ENCODE measurements around the gene EPC1. TPM values are rescaled to one million over a fixed set of nuclear protein-coding genes. Genes with fewer than 3 reads are reported as not detected.

The EPC1 gene
- polyA plus RNA-seq, 2 of the 4 experiments (the other 2 are of a cell fraction) = 14.7 to 47.2 TPM

- no peaks in the 10 kb centered on the region for H3K9me3 ChIP-seq
- ATAC-seq (no peak), FAIRE-seq (no peak), DNase-seq (ENCODE audit: low read depth in 1 of 2, low spot score in 1 of 2) (no peak)
- no peaks in the 10 kb centered on the region for H3K4me1 ChIP-seq
- no peak overlapping the region for H3K27ac ChIP-seq
- no peak overlapping the region for H3K4me2 ChIP-seq
- ChIA-PET POLR2A (no interaction called here), CTCF (no interaction called here)
- H3K4me3 ChIP-seq = no peak overlapping the region
- 94% methylated on average over 1 of the region's 1 CpG for WGBS (ENCODE audit: missing lambda C conversion rate)
- TF ChIP-seq HOXB5 (CRISPR knock-in tag; IDR thresholded peaks at IDR 0.05) (no peak), MYC (IDR thresholded peaks at IDR 0.05; ENCODE audit: borderline replicate concordance, low read length) (no peak), RFX5 (IDR thresholded peaks at IDR 0.05) (no peak)
These were observed 73.6 kb downstream of the EPC1 start for GRCh38 chr10:32273336-32273735.

GRCh38 chr10:32271617-32272016 is 75.3 kb downstream of the EPC1 start:
- DNase-seq (ENCODE audit: low read depth in 1 of 2, low spot score in 1 of 2) (no peak), FAIRE-seq (no peak), ATAC-seq (no peak)
- 82% methylated on average over 3 of the region's 3 CpGs for WGBS (ENCODE audit: missing lambda C conversion rate)
- Histone ChIP-seq H3K4me2 (no peak overlapping the region), H3K9me3 (no peaks in the 10 kb centered on the region), H3K27ac (no peak overlapping the region), H3K4me3 (no peak overlapping the region), H3K4me1 (no peaks in the 10 kb centered on the region)
- no peak for TF ChIP-seq MAZ (IDR thresholded peaks at IDR 0.05; ENCODE audit: borderline replicate concordance, low read depth, low read length)
- TF ChIP-seq HEYL (CRISPR knock-in tag; IDR thresholded peaks at IDR 0.05) = no peak
- no peak for TF ChIP-seq HDAC2 (IDR thresholded peaks at IDR 0.05)
- TF ChIP-seq CTCF (IDR thresholded peaks at IDR 0.05) = no peak
- TF ChIP-seq KDM5A (IDR thresholded peaks at IDR 0.05) = no peak
- TF ChIP-seq NR3C1 (IDR thresholded peaks at IDR 0.05) = no peak
- TF ChIP-seq EHMT2 (IDR thresholded peaks at IDR 0.05; ENCODE audit: low read depth) = no peak
- TF ChIP-seq RCOR1 (IDR thresholded peaks at IDR 0.05; ENCODE audit: low read depth, low read length) = no peak
- TF ChIP-seq HOXB5 (CRISPR knock-in tag; IDR thresholded peaks at IDR 0.05) = no peak
- TF ChIP-seq RFX5 (IDR thresholded peaks at IDR 0.05) = no peak
- no peak for TF ChIP-seq ELK1 (IDR thresholded peaks at IDR 0.05; ENCODE audit: low read depth, low read length)
- TF ChIP-seq ZC3H11A (IDR thresholded peaks at IDR 0.05) = no peak
- TF ChIP-seq ZFP36 (IDR thresholded peaks at IDR 0.05; ENCODE audit: borderline replicate concordance, partially characterized antibody) = no peak
- TF ChIP-seq CBX2 (IDR thresholded peaks at IDR 0.05; ENCODE audit: borderline replicate concordance, low read depth) = no peak
- no peak for TF ChIP-seq MAFK (IDR thresholded peaks at IDR 0.05; ENCODE audit: partially characterized antibody)
- no peak for TF ChIP-seq TFCP2L1 (CRISPR knock-in tag; IDR thresholded peaks at IDR 0.05)
- TF ChIP-seq CBX8 (IDR thresholded peaks at IDR 0.05) = no peak
- TF ChIP-seq EP300 (IDR thresholded peaks at IDR 0.05) = no peak
- TF ChIP-seq SREBF2 (IDR thresholded peaks at IDR 0.05) = no peak
- no peak for TF ChIP-seq FOSL2 (IDR thresholded peaks at IDR 0.05)
- no peak for TF ChIP-seq FOSL2 (CRISPR knock-in tag; IDR thresholded peaks at IDR 0.05)
- ChIA-PET CTCF (interaction anchor here (0.9 to 3.6 kb wide), 4 partner anchors 15 to 75 kb away, joined by 3 to 13 read pairs (median 4); no protein-coding TSS in a partner anchor), POLR2A (no interaction called here)

GRCh38 chr10:32269343-32270100 is 77.4 kb downstream of the EPC1 start:
- Histone ChIP-seq H3K4me2 (no peak overlapping the region), H3K4me3 (no peak overlapping the region), H3K4me1 (no peaks in the 10 kb centered on the region), H3K9me3 (no peaks in the 10 kb centered on the region), H3K27ac (no peak overlapping the region)
- FAIRE-seq (no peak), ATAC-seq (no peak), DNase-seq (ENCODE audit: low read depth in 1 of 2, low spot score in 1 of 2) (no peak)
- WGBS (ENCODE audit: missing lambda C conversion rate) = 95% methylated on average over 2 of the region's 2 CpGs
- ChIA-PET CTCF (interaction anchor here (0.6 to 3.6 kb wide), 4 partner anchors 13 to 76 kb away, joined by 3 to 13 read pairs (median 3); no protein-coding TSS in a partner anchor), POLR2A (no interaction called here)
- TF ChIP-seq CEBPB (IDR thresholded peaks at IDR 0.05) (no peak), TP53 (CRISPR knock-in tag; IDR thresholded peaks at IDR 0.05) (no peak), ESRRA (IDR thresholded peaks at IDR 0.05; ENCODE audit: borderline replicate concordance, low read length) (no peak), MAX (IDR thresholded peaks at IDR 0.05) (no peak), HES2 (IDR thresholded peaks at IDR 0.05) (no peak), MYC (IDR thresholded peaks at IDR 0.05; ENCODE audit: borderline replicate concordance, low read length) (no peak), POLR2A (IDR thresholded peaks at IDR 0.05; ENCODE audit: low read length) (no peak), REST (IDR thresholded peaks at IDR 0.05) (no peak), ZC3H11A (IDR thresholded peaks at IDR 0.05) (no peak)

Data from A549 (cell line).